ENCODE results near the gene ATF6.
"Not testable (repeated sequence)": the region's sequence is repeated elsewhere in the genome, so short reads cannot be mapped to it uniquely, and the experiment has no call there.

ATF6 gene

DNA sequence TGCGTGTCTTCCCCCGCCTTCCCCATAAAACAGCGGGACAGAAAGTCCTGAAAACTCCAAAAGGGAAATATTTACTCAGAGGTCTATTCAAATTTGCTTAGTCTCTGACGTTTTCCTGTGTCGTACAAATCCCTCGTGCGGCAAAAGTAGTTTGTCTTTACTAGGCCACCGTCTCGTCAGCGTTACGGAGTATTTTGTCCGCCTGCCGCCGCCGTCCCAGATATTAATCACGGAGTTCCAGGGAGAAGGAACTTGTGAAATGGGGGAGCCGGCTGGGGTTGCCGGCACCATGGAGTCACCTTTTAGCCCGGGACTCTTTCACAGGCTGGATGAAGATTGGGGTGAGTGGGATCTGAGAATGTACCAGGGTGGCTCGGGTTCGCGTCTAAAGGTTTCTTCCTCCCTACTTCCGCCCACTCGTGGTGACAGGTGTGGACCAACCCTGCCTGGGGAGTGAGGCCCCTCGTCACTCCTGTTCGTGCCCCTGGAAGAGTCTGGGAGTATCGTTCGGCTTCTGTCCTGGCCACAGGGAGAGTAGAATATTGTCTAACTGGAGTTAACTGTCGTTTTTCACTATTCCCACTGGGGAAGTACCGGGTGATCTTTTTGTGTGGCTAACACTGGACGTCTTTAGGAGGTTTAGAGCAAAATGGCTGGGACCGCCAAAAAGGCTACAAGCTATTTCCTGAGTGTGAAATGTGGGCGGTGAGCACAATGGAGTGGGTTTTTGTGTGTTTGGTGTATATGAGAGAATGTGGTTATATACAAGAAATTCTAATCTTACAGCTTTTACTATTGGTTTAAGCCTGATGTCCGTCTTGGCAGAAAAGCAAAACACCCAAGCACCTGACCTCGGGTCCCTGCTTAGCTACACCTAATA, at the start of gene ATF6:
ATF6 (plus strand) TSS at position 219 of the 880 bp plus-strand sequence; CDS start at position 260, 41 bp downstream.
- DNase-seq, result peak; percentile 68

DNA sequence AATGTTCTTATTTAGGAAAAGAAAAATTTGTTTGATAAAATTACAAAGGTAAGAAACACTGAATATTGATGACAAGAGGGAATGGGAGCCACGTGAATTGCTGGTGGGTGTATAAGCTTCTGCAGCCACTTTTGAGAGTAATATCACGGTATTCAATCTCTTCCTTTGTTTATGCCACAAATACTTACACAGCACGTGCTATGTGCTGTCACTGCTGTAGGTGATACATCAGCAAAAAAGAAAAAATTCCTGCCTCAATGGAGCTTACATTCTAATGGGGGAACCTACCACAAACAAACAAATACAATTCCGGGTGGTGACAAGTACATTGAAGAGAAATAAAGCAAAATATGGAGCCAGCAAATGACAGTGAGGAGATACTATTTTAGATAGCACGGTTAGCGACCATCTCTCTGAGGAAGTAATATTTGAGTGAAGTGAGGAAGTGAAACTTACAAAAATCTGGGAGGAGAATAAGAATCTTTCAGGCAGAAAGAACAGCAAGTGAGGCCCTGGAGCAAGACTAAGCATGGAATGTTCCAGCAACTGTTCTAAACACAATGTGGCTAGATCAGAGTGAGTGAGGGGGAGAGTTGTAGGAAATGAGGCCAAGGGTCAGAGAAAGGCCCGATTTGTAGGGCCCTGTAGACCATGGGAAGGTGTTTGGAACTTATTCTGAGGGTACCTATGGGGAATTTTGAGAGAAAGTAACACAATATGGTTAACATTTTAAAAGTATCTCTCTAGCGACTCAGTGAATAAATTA, 47.4 kb upstream of the ATF6 start:
- DNase-seq, result no peak

- DNase-seq, result no peak
Measured at GRCh38 chr1:161719325-161719611, 46.9 kb upstream of the ATF6 start.

DNA sequence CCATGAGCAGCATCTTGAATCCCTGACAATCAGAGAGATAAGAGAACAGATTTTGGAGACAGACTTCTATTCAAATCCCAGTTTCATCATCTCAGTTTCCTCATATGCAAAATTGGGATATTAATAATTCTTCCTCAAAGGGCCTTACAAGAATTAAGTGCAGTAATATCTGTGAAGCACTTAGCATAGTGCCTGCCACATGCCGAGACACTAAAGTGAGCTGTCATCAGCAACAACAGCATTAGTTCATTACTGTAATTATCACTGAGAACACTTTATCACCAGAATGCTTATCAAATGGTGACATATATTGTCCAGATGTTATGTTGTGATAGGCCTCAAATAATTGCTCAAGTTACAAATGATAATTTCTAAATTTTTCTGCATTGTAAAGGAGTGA, 45.7 kb upstream of the ATF6 start:
- no peak for DNase-seq

DNA sequence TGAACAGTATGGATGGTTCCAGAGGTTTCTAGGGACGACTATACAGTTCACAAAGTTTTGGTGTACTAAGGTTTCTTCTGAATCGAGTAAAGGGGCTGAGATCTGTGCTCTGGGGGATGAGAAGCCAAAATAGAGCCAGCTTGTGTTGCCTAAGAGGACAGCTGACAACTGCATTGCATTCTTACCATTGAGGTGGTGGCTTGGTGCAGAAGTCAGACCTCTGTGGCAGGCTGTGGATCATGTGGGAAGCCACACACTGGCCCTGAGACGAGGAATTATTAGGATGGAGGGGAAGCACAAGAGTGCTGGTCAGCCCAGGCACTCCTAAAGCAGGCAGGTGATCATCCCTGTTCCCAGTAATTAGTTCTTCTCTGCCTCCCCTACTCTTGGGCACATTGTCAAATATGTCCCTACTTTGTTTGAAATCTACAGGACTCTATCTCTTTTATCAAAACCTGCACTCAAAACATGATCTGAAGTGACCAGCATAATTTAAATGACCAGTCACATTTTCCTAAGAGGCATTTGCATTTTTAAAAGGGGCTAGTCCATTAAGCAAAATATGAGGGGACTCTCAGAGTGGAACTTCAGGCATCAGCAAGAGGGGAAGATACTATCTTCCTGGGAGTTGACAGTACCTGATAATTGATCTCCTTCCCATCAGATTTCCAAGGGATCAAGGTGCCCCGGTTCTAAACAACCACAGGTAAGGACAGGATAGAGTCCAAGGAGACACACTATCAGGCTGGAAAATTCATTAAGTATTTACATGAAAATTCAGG, 45.0 kb upstream of the ATF6 start, which contains the start of gene FCRLB:
FCRLB (plus strand) TSS at position 589 of the 782 bp plus-strand sequence. CDS start 1,129 bp downstream, outside the sequence.
- DNase-seq, result no peak

DNA sequence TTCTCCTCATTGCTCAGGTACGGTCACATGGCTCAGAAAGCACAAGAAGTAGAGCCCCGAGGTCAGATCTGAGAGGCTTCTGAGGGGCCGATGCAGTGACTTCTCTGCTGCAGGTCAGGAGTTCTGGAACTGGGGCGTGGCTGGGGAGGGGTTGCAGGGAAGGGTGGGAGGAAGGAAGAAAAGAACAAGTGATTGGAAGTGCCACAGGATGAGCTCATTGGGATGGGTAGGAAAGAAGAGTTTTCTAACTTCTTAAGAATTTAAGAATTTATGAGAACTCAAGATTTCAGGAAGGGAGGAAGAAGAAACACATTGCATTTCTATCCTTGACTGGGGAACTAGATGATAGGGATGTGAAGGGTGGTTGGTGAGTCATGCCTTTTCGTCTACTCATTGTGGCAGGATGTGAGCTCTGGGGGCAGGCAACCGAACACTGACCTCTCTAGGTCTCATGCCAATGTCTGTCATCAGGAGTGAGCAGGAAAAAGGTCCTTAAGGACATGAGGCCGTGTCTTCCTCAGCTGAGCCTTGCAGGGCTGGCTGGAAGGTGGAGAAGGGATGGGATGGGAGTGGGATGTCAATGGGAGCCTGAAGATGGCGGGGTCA, 44.3 kb upstream of the ATF6 start:
- no peak for DNase-seq

DNA sequence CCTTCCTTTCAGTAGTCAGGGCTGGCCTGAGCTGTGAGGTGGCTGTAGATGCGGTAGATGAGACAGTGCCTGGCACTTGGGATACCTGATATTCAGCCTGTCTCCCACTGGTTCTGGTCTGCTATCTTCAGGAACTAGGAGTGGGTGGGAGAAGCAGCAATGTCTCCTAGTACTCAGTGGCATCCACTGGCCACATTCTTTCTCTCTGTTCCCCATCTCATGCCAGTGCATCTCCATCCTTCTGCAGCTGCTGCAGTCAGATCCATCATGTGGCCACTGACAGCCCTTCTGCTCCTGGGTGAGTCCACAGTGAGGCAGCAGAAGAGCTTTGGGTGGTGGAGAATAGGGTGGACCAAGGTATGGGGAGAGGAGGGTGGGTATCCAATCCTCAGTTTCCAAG, 43.7 kb upstream of the ATF6 start:
- DNase-seq, result no peak

DNA sequence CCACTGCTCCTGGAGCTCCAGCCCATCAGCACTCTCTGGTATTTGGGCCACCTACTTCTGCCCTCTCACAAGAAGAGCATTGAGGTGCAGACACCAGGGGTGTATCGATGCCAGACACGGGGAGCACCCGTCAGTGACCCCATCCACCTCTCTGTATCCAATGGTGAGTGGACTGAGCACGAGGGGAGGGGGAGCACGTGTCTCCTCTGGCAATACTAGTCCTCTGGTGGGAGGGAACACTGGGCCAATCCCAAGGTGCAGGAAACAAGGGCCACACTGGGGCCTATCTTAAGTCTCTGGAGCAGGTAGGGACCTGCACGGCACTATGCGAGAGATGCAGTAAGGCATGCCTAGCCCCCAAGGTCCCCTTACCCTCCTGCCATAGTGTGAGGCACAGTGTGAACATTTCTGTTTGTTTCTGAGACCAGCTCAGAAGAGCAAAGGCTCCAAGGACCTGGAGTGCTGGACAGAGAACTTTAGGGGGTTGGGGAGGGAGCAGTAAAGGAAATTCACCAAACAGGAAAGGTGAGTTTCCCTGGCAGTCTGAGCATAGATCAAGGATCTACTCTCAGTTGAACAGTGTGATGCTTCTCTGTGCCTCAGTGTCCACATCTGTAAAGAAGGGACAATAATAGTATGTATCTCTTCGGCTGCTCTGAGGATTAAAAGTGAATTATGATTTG, 42.5 kb upstream of the ATF6 start:
- no peak for DNase-seq

DNA sequence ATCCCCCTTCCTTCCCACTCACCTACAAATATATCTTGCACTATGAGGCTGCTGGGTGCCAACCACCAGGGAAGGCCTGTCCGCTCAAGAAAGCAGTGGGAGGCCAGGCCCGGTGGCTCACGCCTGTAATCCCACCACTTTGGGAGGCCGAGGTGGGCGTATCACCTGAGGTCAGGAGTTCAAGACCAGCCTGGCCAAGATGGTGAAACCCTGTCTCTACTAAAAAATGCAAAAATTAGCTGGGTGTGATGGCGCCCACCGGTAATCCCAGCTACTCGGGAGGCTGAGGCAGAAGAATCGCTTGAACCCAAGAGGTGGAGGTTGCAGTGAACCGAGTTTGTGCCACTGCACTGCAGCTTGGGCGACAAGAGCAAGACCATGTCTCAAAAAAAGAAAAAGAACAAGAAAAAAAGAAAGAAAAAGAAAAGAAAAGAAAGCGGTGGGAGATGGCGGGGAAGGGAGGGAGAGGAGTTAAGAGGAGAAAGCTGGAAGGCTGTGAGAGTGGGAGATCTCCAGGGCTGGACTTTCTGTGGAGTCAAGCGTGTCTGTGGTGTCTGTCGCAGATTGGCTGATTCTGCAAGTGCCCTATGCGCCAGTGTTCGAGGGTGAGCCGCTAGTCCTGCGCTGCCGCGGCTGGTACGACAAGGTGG, 40.7 kb upstream of the ATF6 start:
- not testable (repeated sequence) for DNase-seq

- peak; percentile 10 for DNase-seq
Measured at GRCh38 chr1:161725908-161726472, 40.1 kb upstream of the ATF6 start.

DNA sequence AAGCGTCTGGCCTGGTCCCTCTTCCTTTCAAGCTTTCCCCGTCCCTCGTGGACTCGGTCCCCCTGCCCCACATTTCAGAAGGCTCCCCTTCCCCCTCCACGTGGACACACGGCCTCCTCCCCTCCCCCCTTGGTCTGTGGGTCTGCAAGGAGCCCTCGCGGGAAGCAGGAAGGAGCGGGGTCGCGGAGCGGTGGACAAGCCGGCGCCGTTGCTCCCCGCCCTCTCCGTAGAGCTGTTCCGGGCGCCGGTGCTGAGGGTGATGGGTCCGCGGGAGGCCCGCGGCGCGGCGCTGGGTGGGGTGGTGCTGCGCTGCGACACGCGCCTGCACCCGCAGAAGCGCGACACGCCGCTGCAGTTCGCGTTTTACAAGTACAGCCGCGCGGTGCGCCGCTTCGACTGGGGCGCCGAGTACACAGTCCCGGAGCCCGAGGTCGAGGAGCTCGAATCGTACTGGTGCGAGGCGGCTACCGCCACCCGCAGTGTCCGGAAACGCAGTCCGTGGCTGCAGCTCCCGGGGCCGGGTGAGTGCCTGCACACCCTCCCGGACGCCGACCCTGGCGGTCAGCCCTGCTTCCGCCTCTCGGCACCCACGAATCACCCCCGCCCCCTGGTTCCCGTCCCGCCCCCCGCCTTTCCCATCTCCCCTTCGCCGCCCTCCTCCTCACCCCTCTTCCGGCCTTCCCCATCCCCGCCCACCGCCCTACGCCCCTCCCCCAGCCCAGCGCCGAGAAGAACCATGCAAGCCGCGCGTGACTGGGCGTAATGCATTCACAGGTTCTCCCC, 39.5 kb upstream of the ATF6 start:
- peak; percentile 43 for DNase-seq

DNA sequence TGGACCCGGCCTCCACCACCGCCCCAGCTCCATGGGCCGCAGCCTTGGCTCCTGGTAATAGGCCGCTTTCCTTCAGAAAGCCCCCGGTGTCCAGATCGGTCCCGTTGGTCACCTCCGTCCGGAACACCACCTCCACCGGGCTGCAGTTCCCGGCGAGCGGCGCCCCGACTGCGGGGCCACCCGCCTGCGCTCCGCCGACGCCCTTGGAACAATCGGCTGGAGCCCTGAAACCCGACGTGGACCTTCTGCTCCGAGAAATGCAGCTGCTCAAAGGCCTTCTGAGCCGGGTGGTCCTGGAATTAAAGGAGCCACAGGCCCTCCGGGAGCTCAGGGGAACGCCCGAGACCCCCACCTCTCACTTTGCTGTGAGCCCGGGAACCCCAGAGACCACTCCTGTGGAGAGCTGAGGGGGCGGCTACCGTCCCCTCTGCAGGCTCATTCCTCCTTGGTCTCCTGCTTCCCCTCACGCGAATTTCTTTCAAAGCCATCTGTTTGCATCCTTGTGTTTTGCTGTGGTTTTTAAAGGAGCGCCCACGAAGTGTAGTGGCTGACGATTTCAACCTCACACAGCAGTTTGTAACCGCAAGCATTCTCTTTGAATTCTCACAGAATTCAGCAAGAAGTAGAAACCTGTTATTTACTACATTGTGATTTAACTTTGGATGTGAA, 38.7 kb upstream of the ATF6 start:
- no peak for DNase-seq

- no peak for DNase-seq
Measured at GRCh38 chr1:161728376-161729226, 37.5 kb upstream of the ATF6 start.

DNA sequence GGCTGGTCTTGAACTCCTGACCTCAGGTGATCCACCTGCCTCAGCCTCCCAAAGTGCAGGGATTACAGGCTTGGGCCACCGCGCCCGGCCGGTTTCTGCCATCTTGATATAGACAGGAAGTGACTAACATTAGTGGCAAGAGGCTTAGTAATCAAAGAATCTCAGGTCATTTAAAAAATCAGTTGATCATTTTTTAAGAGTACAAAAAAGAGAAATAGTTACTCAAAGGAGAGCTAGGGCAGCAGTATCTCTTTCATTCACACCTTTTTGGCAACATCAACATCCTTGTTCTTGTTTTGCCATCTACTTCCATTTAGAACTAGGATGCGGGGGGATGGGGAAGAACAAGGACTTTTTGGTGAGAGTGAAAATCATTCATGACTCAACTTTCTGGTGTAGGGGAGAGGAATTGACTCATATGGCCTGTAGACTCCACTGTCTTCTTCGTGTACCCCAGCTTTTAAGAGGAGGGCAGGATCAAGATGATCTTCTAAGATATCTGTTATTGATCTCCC, 36.0 kb upstream of the ATF6 start:
- no peak for DNase-seq

GRCh38 chr1:161731241-161731640, 34.9 kb upstream of the ATF6 start:
- DNase-seq, result no peak

DNA sequence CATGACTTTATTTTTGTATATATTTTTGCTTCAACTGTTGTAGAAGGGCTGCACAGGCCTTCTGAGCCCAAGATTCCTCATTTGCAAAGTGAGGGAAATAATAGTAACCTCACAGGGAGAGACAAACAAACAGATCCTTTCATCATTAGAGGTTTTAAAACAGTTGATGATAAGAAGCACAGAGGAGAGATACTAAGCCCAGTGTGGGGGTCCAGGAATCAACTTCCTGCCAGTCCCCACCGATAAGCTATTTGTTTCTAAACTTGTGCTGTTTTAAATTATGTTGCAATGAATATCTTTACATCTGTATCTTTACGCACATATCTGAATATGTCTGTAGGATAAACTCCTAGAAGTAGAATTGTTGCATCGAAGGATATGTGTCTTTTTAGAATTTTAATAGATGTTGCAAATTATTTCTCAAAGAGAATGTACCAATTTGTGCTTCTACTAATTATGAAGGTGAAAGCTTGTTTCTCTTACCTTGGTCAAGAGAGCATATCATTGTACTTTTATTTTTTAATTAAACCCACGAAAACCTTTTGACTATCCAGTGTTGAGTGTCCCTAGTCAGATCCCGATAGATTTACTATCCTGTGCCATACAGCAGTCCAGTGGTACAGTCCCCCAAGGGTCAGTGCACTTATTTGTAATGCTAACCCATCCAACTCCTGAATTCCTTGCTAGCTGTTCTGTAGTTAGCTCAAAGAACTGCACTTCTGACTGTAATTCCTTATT, 34.0 kb upstream of the ATF6 start:
- DNase-seq, result no peak

DNA sequence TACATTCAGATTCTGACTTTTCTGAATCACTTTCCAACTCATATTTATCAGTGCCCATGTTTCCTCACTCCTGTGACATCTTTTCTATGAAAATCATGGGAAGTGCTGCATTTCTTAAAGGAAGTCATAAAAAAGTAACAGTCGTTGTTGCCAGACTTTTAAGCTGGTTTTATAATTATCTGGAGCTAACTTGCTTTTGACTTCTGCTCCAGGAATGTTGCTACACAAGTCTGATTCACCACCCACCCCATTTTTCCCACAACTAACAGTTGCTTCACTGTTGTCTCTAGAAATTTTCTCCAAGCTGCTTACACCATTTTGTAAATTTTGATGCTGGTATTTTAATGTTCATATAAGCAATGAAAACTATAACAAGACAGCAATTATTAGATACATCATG, 32.6 kb upstream of the ATF6 start:
- DNase-seq, result no peak

- DNase-seq, result no peak
Measured at GRCh38 chr1:161735837-161736236, 30.3 kb upstream of the ATF6 start.

Data from activated CD4-positive, alpha-beta T cell treated with anti-CD3 and anti-CD28 coated beads for 1 hour (primary cell).